HG02840 (cell line): ENCODE results near the gene ETV3L.
A peak's percentile ranks its signal among the peaks of the same experiment; 100 is the strongest.
"Not testable (repeated sequence)": the region's sequence is repeated elsewhere in the genome, so short reads cannot be mapped to it uniquely, and the experiment has no call there.

Experiments used
- ATAC-seq: cut with Tn5 transposase; IDR thresholded peaks from one replicate; pipeline ENCODE4 v1.9.1; 2021; ENCODE audit warnings: mild to moderate bottlenecking, moderate library complexity, moderate number of reproducible peaks; ENCODE audit not compliant: unreplicated experiment, low FRiP score

The ETV3L gene

DNA sequence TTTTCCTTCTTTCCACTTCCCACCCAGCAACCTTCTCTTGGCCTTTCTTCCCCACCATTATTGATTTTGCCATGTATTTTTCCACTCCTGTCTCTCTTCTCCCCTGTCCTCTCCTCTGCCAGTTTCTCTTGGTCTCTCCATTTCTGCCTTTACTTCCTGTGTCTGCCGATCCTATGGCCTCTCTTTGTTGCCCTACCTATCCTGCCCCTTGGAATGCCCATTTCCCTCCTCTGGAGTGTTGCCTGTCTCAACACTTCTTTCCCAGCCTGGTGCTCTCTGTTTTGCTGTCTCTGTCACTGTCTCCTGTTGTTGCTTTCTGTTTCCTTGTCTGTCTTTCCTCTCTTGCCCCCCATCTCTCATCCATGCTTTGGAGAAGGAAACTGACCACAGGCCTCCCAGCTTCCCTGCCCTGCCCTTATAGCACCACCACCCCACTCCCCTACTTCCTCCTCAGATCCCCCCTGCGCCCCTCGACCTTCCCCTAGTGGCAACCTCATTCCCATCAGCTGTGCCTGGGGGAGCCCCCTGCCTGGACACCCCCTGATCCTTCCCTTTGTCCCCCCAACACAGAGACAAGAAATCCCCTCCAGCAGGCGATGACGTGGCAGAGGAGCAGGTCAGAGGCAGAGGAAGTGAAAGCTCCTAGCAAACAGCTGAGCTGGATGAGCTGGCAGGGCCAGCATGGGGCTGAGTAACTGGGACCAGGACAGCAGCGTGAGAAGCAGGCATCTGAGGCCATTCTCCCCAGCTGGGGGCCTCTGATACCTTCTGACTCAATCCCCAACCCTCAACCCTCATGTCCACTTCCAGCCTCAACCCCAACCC is 6.6 kb upstream of the ETV3L start:
- ATAC-seq = peak; percentile 81

DNA sequence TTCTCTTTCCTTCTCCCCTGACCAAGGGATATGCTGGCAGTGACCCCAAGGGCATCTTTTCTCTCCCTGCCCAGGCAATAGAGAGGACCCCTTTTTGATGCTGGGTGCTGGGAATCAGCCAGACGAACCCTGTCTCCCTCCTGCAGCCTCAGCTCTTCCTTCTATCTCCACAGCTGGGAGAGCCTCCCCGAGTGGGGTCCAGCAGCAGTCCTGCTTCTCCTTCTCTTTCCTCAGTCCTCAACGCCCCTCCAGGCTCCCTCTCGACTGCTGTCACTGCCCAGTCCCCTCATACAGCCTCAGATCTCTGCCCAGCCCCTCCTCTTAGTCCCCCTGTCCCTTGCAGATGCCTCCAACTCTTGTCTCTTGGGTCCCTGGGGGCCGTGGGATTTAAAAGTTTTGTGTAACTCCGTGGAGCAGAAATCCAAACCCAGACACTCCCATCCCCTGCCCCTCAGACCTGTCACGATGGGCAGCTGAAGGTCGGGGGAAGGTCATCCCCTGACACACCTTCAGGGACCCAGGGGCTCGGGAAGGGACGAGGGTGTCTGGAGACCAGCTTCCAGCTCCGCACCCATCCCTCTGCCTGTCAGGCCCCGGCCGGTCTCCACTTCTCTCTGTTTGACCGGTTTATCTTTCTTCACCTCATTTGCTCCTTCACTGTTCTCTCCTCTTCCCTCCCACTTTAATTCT is 5.8 kb upstream of the ETV3L start:
- ATAC-seq = no peak

DNA sequence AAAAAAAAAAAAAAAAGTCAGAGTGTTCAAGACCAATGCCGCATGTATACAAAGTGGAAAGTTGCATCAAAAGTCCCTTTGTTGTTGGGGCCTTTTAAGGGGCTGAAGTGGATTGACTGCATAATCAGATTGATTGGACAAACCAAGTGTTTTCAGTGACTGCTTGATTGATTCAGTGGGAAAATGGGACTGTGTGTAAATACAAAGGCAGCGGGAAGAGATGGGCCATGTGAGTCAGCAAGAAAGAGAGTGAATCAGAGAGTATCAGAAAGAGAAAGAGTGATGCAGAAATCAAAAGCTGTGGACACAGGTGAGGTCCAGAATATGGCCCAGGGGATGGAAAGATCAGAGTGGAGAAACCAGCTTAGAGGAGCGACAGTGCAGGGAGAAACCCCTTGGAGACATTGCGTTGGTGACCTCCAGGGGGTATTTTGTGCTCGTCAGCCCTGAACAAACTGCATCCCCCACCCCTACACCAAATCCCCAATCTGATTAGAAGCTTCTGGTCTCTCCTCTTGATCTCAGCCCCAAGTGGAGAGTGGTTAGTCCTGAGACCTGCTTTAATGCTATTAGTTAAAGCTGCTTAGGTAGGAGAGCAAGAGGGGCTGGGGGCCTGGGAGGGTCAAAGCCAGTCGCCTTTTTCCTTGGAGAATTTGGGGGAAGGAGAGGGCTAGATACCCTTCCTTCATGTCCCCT is 5.1 kb upstream of the ETV3L start:
- no peak for ATAC-seq

DNA sequence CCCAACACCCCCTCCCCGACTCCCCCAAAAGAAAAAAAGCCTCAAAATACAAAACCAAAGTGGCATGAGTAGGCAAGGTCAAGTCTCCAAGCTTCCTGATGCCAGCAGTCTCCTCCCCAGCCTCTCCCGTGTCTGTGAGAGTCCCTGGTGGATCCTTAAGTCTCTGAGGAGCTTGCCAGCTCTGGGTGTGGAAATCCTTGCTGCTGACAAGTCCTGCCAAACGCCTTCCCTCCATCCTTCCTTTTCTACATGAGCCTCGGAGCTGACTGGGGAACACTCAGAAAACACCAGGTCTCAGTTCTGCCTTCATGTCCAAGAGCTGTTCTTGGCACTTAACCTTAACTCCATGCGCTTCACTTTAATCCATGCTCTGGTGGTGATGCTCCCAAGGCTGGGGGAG is 3.7 kb upstream of the ETV3L start:
- ATAC-seq = no peak

DNA sequence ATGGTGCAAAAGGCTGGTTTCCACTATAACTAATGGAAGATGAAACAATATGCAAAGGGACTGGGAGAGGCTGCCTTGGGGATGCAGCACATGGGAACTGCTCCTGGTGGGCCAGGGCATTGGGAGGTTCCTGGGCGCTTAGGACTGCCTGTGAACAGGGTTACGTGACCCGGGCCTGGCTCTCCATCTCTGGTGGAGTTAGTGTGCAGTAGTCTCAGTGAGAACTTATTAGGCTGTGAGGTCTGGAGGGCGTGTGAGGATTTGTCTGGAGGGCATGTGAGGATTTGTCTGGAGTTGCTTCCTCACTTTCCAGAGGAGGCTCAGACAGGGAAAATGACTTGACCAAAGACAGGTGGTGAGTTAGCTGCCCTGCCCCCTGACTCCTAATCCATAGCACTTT is 1.5 kb upstream of the ETV3L start:
- no peak for ATAC-seq

- ATAC-seq = not testable (repeated sequence)
Observed at GRCh38 chr1:157098987-157099632, 498 bp downstream of the ETV3L start.

GRCh38 chr1:157098519-157098918 is 1.1 kb downstream of the ETV3L start:
- no peak for ATAC-seq

DNA sequence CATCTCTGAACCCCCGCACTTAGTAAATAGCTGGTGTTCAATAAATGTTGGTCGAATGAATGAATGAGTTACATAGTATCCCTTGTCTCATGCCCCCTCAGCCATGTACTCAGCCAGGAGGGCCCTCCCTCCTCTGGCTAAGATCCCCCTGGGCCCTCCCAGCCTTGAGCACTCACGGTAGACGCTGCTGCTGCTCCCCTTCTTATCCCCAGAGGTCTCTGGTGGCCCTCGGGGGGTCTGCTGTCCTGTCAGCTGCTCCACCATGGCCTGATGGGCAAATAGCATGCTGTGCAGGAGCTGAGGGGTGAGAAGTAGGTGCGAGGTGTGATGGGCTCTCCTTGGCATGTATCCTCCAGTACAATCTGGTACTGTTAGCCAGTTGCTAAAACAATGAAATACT is 1.9 kb downstream of the ETV3L start:
- no peak for ATAC-seq

GRCh38 chr1:157096881-157097280 is 2.7 kb downstream of the ETV3L start:
- no peak for ATAC-seq

GRCh38 chr1:157095551-157095950 is 4.1 kb downstream of the ETV3L start:
- ATAC-seq = no peak

- ATAC-seq = no peak
Observed at GRCh38 chr1:157095091-157095490, 4.5 kb downstream of the ETV3L start.

- ATAC-seq = no peak
Observed at GRCh38 chr1:157092831-157093230, 6.8 kb downstream of the ETV3L start.

GRCh38 chr1:157091668-157092273 is 7.8 kb downstream of the ETV3L start:
- no peak for ATAC-seq

GRCh38 chr1:157091186-157091585 is 8.4 kb downstream of the ETV3L start:
- ATAC-seq = no peak

- no peak for ATAC-seq
Observed at GRCh38 chr1:157090771-157091170, 8.8 kb downstream of the ETV3L start.

GRCh38 chr1:157090196-157090647 is 9.4 kb downstream of the ETV3L start:
- no peak for ATAC-seq

GRCh38 chr1:157089789-157090188 is 9.8 kb downstream of the ETV3L start:
- ATAC-seq = no peak

DNA sequence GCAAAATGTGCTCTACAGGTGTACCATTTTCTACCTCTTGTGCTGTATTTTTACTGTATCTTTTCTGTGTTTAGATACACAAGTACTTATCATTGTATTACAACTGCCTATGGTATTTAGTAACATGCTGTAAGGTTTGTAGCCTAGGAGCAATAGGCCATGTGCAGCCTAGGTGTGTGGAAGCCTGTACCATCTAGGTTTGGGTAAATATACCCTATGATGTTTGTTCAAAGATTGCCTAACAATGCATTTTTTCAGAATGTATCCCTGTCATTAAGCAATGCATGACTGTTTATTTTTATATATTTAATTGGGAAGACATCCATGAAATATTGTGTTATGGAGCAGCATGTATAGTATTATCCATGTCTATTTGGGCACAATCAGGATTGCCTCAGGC is 11.0 kb downstream of the ETV3L start:
- no peak for ATAC-seq

DNA sequence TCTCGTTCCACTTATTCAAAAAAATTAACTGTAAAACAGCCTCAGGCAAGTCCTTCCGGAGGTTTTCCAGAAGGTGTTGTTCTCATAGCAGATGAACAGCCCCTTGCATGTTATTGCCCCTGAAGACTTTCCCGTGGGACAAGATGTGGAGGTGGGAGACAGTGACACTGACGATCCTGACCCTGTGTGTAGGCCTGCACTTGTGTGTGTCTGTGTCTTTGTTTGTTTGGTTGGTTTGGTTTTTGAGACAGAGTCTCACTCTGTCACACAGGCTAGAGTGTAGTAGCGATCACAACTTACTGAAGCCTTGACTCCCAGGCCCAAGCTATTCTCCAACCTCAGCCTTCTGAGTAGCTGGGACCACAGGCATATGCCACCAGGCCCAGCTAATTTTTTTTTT is 12.6 kb downstream of the ETV3L start:
- ATAC-seq = no peak

- no peak for ATAC-seq
Observed at GRCh38 chr1:157086299-157086698, 13.3 kb downstream of the ETV3L start.
